ENCODE data around the gene ACTR1B. TPM values are rescaled to one million over a fixed set of nuclear protein-coding genes. Genes with fewer than 3 reads are reported as not detected.
A peak's percentile ranks its signal among the peaks of the same experiment; 100 is the strongest.

ACTR1B gene
- total and polyA plus RNA-seq, 8 donors, result 43.1 to 67.2 (median 51.3) TPM

DNA sequence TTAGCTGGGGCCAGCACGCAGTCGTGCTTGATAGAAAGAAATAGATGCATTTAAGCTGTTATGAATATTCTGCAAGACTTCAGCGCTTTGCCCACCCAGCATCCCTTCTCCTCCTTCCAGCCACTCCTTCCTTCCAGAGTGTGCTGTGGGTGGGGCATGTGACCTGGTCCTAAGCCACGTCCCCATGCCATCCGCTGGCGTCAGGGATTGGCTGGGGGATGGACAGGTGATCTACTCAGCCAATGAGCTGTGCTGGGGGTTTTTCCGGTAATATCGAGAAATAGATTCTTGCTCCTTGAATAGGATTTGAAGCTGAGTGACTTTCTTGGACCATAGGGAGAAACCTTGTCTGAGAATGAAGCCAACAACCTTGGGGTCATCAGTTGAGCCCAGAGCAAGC, 44.8 kb upstream of the ACTR1B start:
- H3K36me3 ChIP-seq, result no peaks in the 10 kb centered on the region
- DNase-seq (no peak), ATAC-seq (no peak)
- TF ChIP-seq, protein P1, sequence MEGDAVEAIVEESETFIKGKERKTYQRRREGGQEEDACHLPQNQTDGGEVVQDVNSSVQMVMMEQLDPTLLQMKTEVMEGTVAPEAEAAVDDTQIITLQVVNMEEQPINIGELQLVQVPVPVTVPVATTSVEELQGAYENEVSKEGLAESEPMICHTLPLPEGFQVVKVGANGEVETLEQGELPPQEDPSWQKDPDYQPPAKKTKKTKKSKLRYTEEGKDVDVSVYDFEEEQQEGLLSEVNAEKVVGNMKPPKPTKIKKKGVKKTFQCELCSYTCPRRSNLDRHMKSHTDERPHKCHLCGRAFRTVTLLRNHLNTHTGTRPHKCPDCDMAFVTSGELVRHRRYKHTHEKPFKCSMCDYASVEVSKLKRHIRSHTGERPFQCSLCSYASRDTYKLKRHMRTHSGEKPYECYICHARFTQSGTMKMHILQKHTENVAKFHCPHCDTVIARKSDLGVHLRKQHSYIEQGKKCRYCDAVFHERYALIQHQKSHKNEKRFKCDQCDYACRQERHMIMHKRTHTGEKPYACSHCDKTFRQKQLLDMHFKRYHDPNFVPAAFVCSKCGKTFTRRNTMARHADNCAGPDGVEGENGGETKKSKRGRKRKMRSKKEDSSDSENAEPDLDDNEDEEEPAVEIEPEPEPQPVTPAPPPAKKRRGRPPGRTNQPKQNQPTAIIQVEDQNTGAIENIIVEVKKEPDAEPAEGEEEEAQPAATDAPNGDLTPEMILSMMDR (IDR thresholded peaks at IDR 0.05), result no peak
- peaks cover 0 to 26% of the 10 kb centered on the region in 2 donors for H3K27me3 ChIP-seq
- H3K4me1 ChIP-seq, result no peaks in the 10 kb centered on the region
- intact Hi-C loops (cut with DNase I), result no loop called here
- no peaks in the 10 kb centered on the region for H3K9me3 ChIP-seq
- no peak overlapping the region for H3K27ac ChIP-seq
- no peak overlapping the region for H3K4me3 ChIP-seq

DNA sequence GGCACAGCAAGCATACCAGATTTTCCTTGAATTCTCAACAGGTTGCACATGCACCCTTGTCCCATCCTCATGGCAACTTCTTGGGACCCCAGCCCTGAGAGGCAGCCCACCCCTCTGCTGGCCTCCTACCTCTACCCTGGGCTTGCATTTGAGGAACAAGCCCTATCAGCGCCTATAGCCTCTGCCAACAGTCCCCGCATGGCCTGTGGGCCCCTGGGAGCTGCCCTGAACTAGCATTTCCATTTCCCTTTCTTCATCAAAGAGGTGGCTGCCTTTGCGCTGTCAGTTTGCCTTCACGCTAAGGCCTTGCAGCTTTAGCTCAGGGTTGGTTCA, 44.2 kb upstream of the ACTR1B start:
- intact Hi-C loops (cut with DNase I), result no loop called here

DNA sequence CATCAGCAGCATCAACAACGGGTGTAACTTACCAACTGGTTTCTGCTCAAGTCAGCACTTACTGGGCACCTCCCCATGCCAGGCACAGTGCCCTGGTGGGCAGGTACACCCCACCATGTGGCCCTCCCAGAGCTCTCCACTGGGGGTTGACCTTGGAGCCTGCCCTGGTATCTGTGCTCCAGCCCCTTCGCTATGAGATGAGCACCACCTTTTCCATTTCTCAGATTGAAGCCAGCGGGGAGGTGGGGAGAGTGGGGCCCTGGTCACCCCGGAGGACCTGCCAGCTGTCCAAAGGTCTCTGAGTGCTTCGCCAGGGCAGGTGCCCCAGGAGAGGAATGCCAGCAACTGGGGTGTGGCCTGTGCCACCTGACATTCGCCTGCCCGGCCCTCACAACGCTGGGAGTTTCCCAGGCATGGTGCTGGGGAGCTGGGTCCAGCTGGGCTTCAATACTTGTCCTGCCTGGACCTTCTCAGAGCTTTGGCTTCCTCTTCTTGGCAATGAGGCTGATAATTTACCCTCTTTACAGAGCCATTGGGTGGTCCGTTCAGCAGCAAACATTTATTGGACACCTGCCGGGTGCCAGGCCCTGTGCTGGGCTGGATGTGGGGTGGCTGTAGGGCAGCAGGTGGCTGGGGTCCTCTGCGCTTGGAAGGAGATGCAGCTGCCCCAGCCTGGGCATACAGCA, 43.7 kb upstream of the ACTR1B start:
- ATAC-seq (peak; percentile 69), DNase-seq (no peak)
- Histone ChIP-seq H3K27me3 (peaks cover 0 to 26% of the 10 kb centered on the region in 2 donors), H3K9me3 (no peaks in the 10 kb centered on the region), H3K27ac (no peak overlapping the region), H3K4me1 (no peaks in the 10 kb centered on the region), H3K4me3 (no peak overlapping the region), H3K36me3 (no peaks in the 10 kb centered on the region)
- intact Hi-C loops (cut with DNase I), result no loop called here
- TF ChIP-seq, protein P1 (IDR thresholded peaks at IDR 0.05), result no peak

More for the DNA sequence above, 44.2 kb upstream of the ACTR1B start:
- Histone ChIP-seq H3K9me3 (no peaks in the 10 kb centered on the region), H3K4me1 (no peaks in the 10 kb centered on the region), H3K27me3 (peaks cover 0 to 26% of the 10 kb centered on the region in 2 donors), H3K36me3 (no peaks in the 10 kb centered on the region), H3K27ac (no peak overlapping the region), H3K4me3 (no peak overlapping the region)
- ATAC-seq (no peak), DNase-seq (no peak)
- TF ChIP-seq, protein P1 (IDR thresholded peaks at IDR 0.05), result no peak

DNA sequence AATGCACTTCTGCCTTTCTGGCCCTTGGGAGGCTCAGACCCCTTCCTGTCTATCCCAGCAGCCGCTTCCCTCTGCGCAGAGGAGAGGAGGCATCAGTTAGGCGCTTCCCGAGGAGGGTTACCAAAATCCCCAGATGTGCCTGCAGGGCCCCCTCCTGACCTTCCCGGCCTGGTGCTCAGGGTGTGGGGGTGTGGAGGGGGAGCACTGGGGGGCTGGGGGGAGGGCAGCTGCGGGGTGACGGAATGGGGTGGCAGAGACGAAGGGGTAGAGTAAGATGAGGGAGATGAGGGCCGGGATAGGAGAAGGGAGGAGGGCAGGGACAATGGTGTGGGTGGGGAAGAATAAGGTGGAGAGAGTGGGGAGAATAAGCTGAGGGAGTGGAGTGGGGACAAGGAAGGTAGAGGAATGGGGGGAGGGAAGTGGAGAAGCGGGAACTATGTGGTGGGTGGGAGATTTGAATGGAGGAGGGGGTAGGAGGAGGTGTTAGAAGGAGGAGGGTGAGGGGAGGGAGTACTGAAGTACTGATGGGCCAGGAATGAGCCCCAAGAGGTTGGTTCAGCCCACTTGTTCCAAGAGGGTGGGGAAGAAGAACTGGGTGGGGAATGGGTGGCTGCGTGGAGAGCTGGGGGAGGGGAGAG, 43.0 kb upstream of the ACTR1B start:
- H3K27ac ChIP-seq, result no peak overlapping the region
- H3K4me1 ChIP-seq, result no peaks in the 10 kb centered on the region
- no peak overlapping the region for H3K4me3 ChIP-seq
- H3K9me3 ChIP-seq, result no peaks in the 10 kb centered on the region
- peaks cover 0 to 26% of the 10 kb centered on the region in 2 donors for H3K27me3 ChIP-seq
- TF ChIP-seq, protein P1 (IDR thresholded peaks at IDR 0.05), result no peak
- DNase-seq (no peak), ATAC-seq (no peak)
- H3K36me3 ChIP-seq, result no peaks in the 10 kb centered on the region
- intact Hi-C loops (cut with DNase I), result no loop called here

DNA sequence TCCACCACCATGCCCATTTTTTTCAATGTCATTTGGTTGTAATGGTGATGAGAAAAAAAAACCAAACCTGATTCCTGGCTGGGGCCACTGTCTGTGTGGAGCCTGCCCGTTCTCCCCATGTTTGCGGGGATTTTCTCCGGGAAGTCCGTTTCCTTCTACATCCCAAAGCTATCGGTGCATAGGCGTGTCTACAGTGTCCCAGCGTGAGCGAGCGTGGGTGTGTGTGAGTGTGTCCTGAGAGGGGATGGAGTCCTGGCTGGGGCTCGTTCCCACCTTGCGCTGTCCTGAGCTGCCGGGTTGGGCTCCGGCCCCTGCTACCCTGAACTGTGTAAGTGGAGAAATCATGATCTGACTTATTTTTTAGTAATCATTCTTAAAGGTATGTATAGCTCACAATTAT, 42.3 kb upstream of the ACTR1B start:
- Histone ChIP-seq H3K4me1 (no peaks in the 10 kb centered on the region), H3K27me3 (peaks cover 0 to 26% of the 10 kb centered on the region in 2 donors), H3K36me3 (no peaks in the 10 kb centered on the region), H3K4me3 (no peak overlapping the region), H3K9me3 (no peaks in the 10 kb centered on the region), H3K27ac (no peak overlapping the region)
- TF ChIP-seq, protein P1 (IDR thresholded peaks at IDR 0.05), result no peak
- DNase-seq (no peak), ATAC-seq (no peak)
- intact Hi-C loops (cut with DNase I), result no loop called here

Measured in left lung (tissue), 10 donors.